MCF 10A (cell line): Measurements from ENCODE around the gene SF1. TPM values are rescaled to one million over a fixed set of nuclear protein-coding genes. Genes with fewer than 3 reads are reported as not detected.

Experiments used
- BruUV-seq: library from RNA; stranded (reverse); fragments of 400-500 nt; replicated peaks from 2 replicates; lab custom pipeline; 2021; lab: Mats Ljungman, UMichigan
- CTCF ChIA-PET: fragments of 300-600 bp; sonication (Branson Sonifier 250); formaldehyde crosslinking; extraction: SDS; loops from one replicate; lab custom pipeline; 2021; ENCODE audit warnings: antibody characterized with exemption, inconsistent platforms; lab: Yijun Ruan, JAX
- POLR2A ChIA-PET: fragments of 300-600, 350-650 bp; sonication (Branson Sonifier 250); formaldehyde crosslinking; extraction: SDS; loops from one replicate; lab custom pipeline; 2020; ENCODE audit warnings: antibody characterized with exemption, inconsistent platforms; lab: Yijun Ruan, JAX
- DNase-seq: peaks from one replicate; pipeline ENCODE4 v3.0.0-alpha.2; 2018; ENCODE audit not compliant: unreplicated experiment
- H3K27ac Mint-ChIP-seq: one replicate; pipeline ENCODE4 v1.8.0; 2022; ENCODE audit warnings: mild to moderate bottlenecking, low read depth, mixed read lengths; ENCODE audit not compliant: unreplicated experiment
- H3K27me3 Mint-ChIP-seq: one replicate; pipeline ENCODE4 v1.8.0; 2022; ENCODE audit warnings: mixed read lengths; ENCODE audit not compliant: insufficient read depth, unreplicated experiment
- H3K36me3 Mint-ChIP-seq: one replicate; pipeline ENCODE4 v1.8.0; 2022; ENCODE audit warnings: mild to moderate bottlenecking, moderate library complexity, mixed read lengths; ENCODE audit not compliant: insufficient read depth, unreplicated experiment
- H3K4me1 Mint-ChIP-seq: one replicate; pipeline ENCODE4 v1.8.0; 2022; ENCODE audit warnings: mixed read lengths; ENCODE audit not compliant: insufficient read depth, unreplicated experiment
- H3K4me3 Mint-ChIP-seq: one replicate; pipeline ENCODE4 v1.8.0; 2022; ENCODE audit warnings: mild to moderate bottlenecking, moderate library complexity, mixed read lengths; ENCODE audit not compliant: unreplicated experiment
- H3K9me3 Mint-ChIP-seq: one replicate; pipeline ENCODE4 v1.8.0; 2022; ENCODE audit warnings: mixed read lengths; ENCODE audit not compliant: unreplicated experiment
- intact Hi-C: fragments of 100-400 bp; cut with micrococcal nuclease; formaldehyde crosslinking; loops from 2 replicates; pipeline ENCODE4 v1.14.1; 2022
- total RNA-seq: library from RNA; stranded (reverse); gene quantifications from 2 replicates; pipeline ENCODE4 v1.2.3, GENCODE V29; 2022
- TF ChIP-seq, protein P1 (sequence below): fragments of 200-600 bp; IDR thresholded peaks from one replicate; pipeline ENCODE4 v1.8.0; 2022; ENCODE audit warnings: antibody characterized with exemption, mild to moderate bottlenecking; ENCODE audit not compliant: unreplicated experiment

The SF1 gene
- total RNA-seq, 1 experiment from 2014 or later, result 503 TPM

GRCh38 chr11:64788321-64789215 lies 10.2 kb upstream of the SF1 start:
- ChIA-PET CTCF (interaction anchor here (0.6 to 2.6 kb wide), 11 partner anchors 11 to 552 kb away, joined by 3 to 21 read pairs (median 3); partner anchors contain the start of genes CDC42BPG and MAP4K2), POLR2A (interaction anchor here (0.7 to 1.3 kb wide), 2 partner anchors 10 to 47 kb away, joined by 3 to 6 read pairs; partner anchors contain the start of gene SF1)
- Mint-ChIP-seq H3K4me1 (no peaks in the 10 kb centered on the region), H3K4me3 (no peak overlapping the region), H3K27ac (no peak overlapping the region), H3K9me3 (no peaks in the 10 kb centered on the region), H3K36me3 (no peaks in the 10 kb centered on the region), H3K27me3 (no peaks in the 10 kb centered on the region)
- intact Hi-C loops, result loop anchor here (10.0 kb wide), 1 partner anchor 226 kb away; the partner anchor contains the start of gene ARL2
- no peak for DNase-seq
- BruUV-seq, result no TSS peak
- TF ChIP-seq, protein P1, sequence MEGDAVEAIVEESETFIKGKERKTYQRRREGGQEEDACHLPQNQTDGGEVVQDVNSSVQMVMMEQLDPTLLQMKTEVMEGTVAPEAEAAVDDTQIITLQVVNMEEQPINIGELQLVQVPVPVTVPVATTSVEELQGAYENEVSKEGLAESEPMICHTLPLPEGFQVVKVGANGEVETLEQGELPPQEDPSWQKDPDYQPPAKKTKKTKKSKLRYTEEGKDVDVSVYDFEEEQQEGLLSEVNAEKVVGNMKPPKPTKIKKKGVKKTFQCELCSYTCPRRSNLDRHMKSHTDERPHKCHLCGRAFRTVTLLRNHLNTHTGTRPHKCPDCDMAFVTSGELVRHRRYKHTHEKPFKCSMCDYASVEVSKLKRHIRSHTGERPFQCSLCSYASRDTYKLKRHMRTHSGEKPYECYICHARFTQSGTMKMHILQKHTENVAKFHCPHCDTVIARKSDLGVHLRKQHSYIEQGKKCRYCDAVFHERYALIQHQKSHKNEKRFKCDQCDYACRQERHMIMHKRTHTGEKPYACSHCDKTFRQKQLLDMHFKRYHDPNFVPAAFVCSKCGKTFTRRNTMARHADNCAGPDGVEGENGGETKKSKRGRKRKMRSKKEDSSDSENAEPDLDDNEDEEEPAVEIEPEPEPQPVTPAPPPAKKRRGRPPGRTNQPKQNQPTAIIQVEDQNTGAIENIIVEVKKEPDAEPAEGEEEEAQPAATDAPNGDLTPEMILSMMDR, result no peak

- H3K4me3 Mint-ChIP-seq, result no peak overlapping the region
- intact Hi-C loops, result loop anchor here (1.0 to 10.0 kb wide), 3 partner anchors 56 to 227 kb away; partner anchors contain the start of gene ARL2
- peak; percentile 66 for DNase-seq
- no peaks in the 10 kb centered on the region for H3K4me1 Mint-ChIP-seq
- ChIA-PET POLR2A (interaction anchor here (0.7 to 1.3 kb wide), 3 partner anchors 9 to 56 kb away, joined by 3 to 6 read pairs (median 3); partner anchors contain the start of gene SF1), CTCF (interaction anchor here (0.6 to 3.8 kb wide), 13 partner anchors 12 to 553 kb away, joined by 3 to 21 read pairs (median 3); partner anchors contain the start of genes CDC42BPG and MAP4K2)
- H3K9me3 Mint-ChIP-seq, result no peaks in the 10 kb centered on the region
- TF ChIP-seq, protein P1, result peak; percentile 81
- no peak overlapping the region for H3K27ac Mint-ChIP-seq
- H3K27me3 Mint-ChIP-seq, result no peaks in the 10 kb centered on the region
- H3K36me3 Mint-ChIP-seq, result no peaks in the 10 kb centered on the region
- no TSS peak for BruUV-seq
Observed at GRCh38 chr11:64787526-64788320, 9.4 kb upstream of the SF1 start.

DNA sequence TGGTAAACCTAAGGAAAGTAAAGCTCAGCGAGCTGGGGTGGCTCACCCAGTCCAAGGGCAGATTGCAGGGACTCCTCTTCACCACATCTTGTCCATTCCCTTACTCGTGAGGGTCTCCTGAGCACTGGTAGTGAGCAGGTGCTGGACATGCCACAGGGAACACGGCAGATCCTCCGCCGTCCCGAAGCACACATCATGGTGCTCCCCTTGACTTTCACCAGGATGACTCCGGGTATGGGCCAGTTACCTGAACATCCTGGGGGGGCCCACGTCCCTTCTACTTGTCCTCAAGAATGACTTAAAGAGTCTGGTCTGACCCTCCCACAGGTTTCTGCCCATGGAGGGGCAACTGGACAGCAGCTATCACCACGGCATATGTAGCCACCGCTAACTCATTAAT lies 8.0 kb upstream of the SF1 start:
- intact Hi-C loops, result loop anchor here (2.0 to 10.0 kb wide), 2 partner anchors 108 to 228 kb away; partner anchors contain the start of gene ARL2

More for the DNA sequence above, 8.0 kb upstream of the SF1 start:
- no peaks in the 10 kb centered on the region for H3K4me1 Mint-ChIP-seq
- H3K9me3 Mint-ChIP-seq, result no peaks in the 10 kb centered on the region
- H3K27me3 Mint-ChIP-seq, result no peaks in the 10 kb centered on the region
- no peak for DNase-seq
- H3K4me3 Mint-ChIP-seq, result no peak overlapping the region
- peaks cover 2% of the 10 kb centered on the region for H3K36me3 Mint-ChIP-seq
- no peak overlapping the region for H3K27ac Mint-ChIP-seq
- TF ChIP-seq, protein P1, result no peak
- ChIA-PET POLR2A (interaction anchor here (0.6 kb wide), 1 partner anchor 541 kb away, joined by 4 read pairs; no protein-coding TSS in a partner anchor), CTCF (interaction anchor here (0.6 to 3.8 kb wide), 8 partner anchors 8 to 731 kb away, joined by 3 to 21 read pairs (median 4); no protein-coding TSS in a partner anchor)
- BruUV-seq, result no TSS peak
